Measurements from ENCODE around the gene MOSPD3. TPM values are rescaled to one million over a fixed set of nuclear protein-coding genes. Genes with fewer than 3 reads are reported as not detected.
"Not testable (repeated sequence)": the region's sequence is repeated elsewhere in the genome, so short reads cannot be mapped to it uniquely, and the experiment has no call there.

Gene MOSPD3
- total RNA-seq (2014; rRNA removed; shearing (Covaris generic)), result 3.6 and 13.0 TPM in 2 replicates
- 15.5 and 18.4 TPM in 2 replicates for polyA plus RNA-seq (2015; cell fraction: cytosol; rRNA removed)
- polyA plus RNA-seq (2015; cell fraction: nucleus; rRNA removed), result 10.2 and 10.8 TPM in 2 replicates

- peak; percentile 98 for DNase-seq (ENCODE audit: low read depth)
These were observed at the start of gene MOSPD3 for GRCh38 chr7:100611983-100612729. Gene MOSPD3, plus strand, starts transcription at chr7:100612540. Its CDS starts 252 bp downstream, at chr7:100612792.

GRCh38 chr7:100563100-100563564 lies 49.2 kb upstream of the MOSPD3 start:
- DNase-seq (ENCODE audit: low read depth), result no peak

GRCh38 chr7:100563809-100564400 lies 48.4 kb upstream of the MOSPD3 start:
- peak; percentile 61 for DNase-seq (ENCODE audit: low read depth)

- DNase-seq (ENCODE audit: low read depth), result not testable (repeated sequence)
These were observed 47.9 kb upstream of the MOSPD3 start for GRCh38 chr7:100564405-100564804.

GRCh38 chr7:100565133-100565571 lies 47.2 kb upstream of the MOSPD3 start:
- DNase-seq (ENCODE audit: low read depth), result no peak

GRCh38 chr7:100566018-100566531 lies 46.3 kb upstream of the MOSPD3 start:
- no peak for DNase-seq (ENCODE audit: low read depth)

- DNase-seq (ENCODE audit: low read depth), result peak; percentile 69
These were observed 45.2 kb upstream of the MOSPD3 start for GRCh38 chr7:100567031-100567730.

GRCh38 chr7:100567751-100568175 lies 44.6 kb upstream of the MOSPD3 start:
- no peak for DNase-seq (ENCODE audit: low read depth)

GRCh38 chr7:100568176-100568895 lies 44.0 kb upstream of the MOSPD3 start:
- no peak for DNase-seq (ENCODE audit: low read depth)

GRCh38 chr7:100568896-100569844 lies 43.2 kb upstream of the MOSPD3 start:
- DNase-seq (ENCODE audit: low read depth), result no peak

GRCh38 chr7:100570954-100571828 lies 41.1 kb upstream of the MOSPD3 start:
- DNase-seq (ENCODE audit: low read depth), result no peak

GRCh38 chr7:100571829-100572116 lies 40.6 kb upstream of the MOSPD3 start:
- DNase-seq (ENCODE audit: low read depth), result no peak

- no peak for DNase-seq (ENCODE audit: low read depth)
These were observed 39.9 kb upstream of the MOSPD3 start for GRCh38 chr7:100572281-100572948.

GRCh38 chr7:100572949-100573675 lies 39.2 kb upstream of the MOSPD3 start:
- DNase-seq (ENCODE audit: low read depth), result no peak

GRCh38 chr7:100573691-100574361 lies 38.5 kb upstream of the MOSPD3 start, which contains the start of gene SAP25:
Gene SAP25, minus strand, starts transcription at chr7:100573900. Its CDS starts 158 bp downstream, at chr7:100573742.
- DNase-seq (ENCODE audit: low read depth), result no peak

- DNase-seq (ENCODE audit: low read depth), result no peak
These were observed 37.8 kb upstream of the MOSPD3 start for GRCh38 chr7:100574362-100575205.
